GM18520 (cell line): ENCODE data around the gene SLC16A3.
"Not testable (repeated sequence)": the region's sequence is repeated elsewhere in the genome, so short reads cannot be mapped to it uniquely, and the experiment has no call there.

Source experiments
- ATAC-seq: cut with Tn5 transposase; IDR thresholded peaks from one replicate; pipeline ENCODE4 v1.9.1; 2021; ENCODE audit not compliant: unreplicated experiment

Gene SLC16A3

GRCh38 chr17:82259972-82260961, 31.4 kb downstream of the SLC16A3 start:
- not testable (repeated sequence) for ATAC-seq

GRCh38 chr17:82262344-82262743, 33.5 kb downstream of the SLC16A3 start:
- ATAC-seq: no peak

- no peak for ATAC-seq
Measured at GRCh38 chr17:82263641-82264040, 34.8 kb downstream of the SLC16A3 start.

DNA sequence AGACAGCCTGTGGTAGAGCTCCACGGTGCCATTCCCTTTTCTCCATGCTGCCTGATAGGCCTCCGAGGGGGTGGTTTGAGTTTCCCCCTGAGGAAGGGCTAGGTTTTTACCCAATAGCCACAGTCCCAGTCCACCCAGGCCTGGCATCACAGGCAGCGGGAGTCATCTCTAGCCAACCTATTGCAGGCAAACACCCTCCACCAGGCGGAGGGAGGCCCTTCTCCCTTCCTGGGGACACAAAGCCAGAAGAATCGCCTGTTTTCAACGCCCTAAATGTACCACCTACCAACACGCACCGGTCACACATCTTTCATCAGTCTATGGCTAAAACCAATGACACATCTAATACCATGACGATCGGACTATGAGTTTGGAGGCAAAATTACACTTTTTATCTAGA, 37.3 kb downstream of the SLC16A3 start:
- ATAC-seq: no peak

DNA sequence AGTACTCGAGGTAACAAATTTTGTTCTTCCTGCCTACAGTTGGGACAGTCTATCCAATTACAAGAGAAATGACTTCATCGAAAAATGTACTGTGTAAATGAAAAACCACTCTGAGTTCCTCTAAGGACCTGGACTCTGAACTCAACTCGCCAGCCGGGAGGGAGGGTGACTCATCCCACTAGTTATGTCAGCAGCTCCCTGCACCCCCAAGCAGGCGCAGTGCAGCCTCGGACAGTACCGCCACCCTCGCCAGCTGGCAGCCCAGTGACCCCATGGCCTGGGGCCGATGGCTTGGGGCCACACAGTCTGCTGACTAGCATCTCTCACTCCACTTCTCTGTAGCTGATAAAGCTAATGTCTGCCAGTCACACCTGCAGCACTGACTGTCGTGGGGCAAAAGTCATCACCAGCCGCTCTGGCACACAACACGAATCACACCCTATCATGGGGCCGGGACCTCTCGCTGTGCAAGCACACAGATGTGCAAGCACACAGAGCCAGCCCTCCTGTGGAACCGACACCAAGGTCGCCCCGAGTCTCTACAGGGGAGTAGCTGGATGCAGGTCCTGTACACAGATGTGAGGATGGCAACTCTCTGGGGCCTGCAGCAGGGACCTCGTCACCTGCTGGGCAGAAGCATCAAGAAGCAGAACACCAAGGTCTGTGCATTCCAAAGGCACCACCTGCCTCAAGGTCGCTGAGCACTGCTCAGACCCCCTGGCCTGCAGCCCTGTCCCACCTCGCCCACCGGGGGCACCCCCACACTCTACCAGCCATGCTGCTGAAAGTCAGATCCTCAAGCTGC, 38.9 kb downstream of the SLC16A3 start:
- ATAC-seq: no peak

GRCh38 chr17:82269138-82269881, 40.5 kb downstream of the SLC16A3 start:
- ATAC-seq: no peak

DNA sequence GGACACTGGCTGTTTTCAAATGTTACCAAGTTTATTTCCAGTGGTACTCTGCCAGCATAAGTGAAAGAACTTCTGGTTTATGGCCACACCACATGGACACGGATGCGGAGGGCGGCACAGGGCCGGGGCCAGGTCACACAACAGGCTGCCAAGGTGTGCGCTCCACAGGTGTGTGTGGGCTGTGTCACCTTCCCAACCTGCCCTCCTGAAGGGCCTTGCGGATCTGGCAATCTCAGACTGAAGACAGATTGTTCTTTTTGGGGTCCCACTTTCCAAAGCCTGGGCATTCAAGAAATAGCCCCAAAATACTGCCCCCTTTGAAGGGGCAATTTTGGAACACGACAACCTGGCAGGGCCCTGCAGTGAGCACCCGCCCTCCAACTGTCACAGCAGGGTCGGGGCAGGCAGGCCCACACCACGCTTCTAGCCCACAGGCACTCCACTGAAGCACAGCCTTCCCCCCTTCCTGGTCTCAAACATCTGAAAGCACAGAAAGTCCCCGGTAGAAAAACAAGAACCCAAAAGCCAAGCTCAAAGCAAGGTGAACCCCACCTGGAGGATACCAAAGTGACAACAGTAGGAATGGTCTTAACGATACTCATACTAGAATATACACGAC, 41.1 kb downstream of the SLC16A3 start:
- ATAC-seq: no peak

DNA sequence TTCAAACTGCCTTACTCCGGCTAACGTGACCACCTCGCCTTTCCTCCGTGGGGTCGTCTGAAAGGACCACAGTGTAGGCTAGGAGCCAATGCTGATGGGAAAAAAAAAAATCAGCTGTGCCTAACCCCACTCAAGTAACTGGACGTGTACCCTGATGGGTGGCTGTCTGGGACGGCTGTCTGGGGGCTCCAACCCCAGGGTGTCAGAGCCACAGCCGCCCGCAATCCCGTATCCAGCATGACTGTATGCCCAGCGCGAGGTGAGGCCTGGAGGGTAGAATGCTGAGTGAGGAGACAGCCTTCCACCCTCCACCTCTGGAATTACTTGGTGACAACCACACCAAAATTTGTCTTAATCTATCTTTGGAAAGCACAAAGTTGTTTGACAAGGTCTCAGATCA, 41.8 kb downstream of the SLC16A3 start:
- ATAC-seq: no peak

DNA sequence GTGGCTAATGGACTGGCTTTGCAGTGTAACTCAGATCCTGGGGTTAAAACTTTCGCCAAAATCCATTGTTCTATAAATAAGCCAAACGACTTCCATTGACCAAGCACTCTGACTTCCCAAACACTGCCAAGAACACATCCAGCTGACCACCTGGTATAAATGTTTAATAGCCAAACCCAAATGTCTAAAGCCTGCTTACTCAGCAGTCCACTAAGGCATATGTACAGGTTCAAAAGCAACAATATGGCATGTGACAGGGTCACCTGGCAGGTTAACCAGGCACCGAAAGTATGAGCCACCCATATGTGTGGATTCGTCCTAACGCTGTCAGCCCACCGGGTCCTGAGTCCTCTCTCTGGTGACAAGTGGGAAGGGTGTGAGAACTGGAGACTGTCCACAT, 42.6 kb downstream of the SLC16A3 start:
- no peak for ATAC-seq

GRCh38 chr17:82272495-82273326, 43.9 kb downstream of the SLC16A3 start:
- ATAC-seq: no peak

- ATAC-seq: peak; percentile 42
Measured at GRCh38 chr17:82273327-82274133, 44.7 kb downstream of the SLC16A3 start, which contains the start of gene CSNK1D. TSS of gene CSNK1D (minus strand) at chr17:82273700. CDS start at chr17:82273381, 319 bp downstream.

DNA sequence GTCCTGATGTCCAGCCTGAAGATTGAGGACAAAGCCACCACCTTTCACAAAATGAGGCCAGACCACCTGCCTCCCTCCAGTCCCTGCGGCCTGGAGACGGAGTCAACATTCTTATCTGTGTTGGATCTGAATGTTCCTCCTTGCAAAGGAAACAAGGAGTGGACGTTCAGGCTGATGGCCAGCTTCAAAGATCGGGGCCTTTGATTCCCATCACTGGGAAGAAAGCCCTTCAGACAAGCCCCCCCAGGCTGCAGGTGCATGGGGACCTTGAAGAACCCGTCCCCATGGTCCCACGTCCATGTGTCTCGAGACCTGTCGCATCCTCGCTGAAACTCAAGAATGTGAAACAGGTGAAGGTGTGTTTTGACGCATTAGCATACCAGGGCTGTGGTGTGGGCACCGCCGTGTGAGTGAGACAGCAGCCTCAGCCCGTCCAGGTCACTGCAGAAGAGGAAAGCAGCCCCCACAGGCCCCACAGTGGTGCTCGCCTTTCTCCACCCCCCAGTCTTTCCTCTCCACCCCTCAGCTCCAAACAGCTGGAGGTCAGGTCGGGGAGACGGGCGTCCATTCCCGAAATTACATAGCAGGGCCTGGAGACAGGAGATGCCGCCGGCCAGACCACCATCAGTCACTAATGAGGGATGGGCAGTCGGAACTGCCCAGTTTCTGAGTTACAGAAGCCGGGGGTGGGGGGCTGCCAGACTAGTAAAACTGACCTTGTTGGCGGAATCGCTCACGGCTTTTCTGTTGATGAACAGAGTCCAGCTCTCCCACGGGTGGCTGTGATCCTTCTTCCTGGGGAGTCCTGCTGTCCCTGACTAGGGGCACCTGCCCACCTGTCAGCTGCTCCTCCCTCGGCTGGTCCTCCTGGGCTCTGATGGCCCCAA, 45.5 kb downstream of the SLC16A3 start:
- no peak for ATAC-seq

- ATAC-seq: no peak
Measured at GRCh38 chr17:82275326-82275725, 46.5 kb downstream of the SLC16A3 start.

DNA sequence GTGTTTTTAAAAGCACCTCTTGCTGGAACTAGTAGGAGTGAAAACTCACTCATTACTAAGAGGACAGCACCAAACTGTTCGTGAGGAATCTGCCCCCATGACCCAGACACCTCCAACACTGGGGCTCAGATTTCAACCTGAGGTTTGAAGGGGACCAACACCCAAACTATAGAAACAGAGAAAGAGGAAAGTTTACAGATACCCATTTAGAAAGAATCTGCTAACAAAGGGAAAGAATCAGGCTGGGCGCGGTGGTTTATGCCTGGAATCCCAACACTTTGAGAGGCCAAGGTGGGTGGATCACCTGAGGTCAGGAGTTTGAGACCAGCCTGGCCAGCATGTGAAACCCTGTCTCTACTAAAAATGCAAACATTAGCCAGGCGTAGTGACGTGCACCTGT, 48.1 kb downstream of the SLC16A3 start:
- ATAC-seq: no peak

DNA sequence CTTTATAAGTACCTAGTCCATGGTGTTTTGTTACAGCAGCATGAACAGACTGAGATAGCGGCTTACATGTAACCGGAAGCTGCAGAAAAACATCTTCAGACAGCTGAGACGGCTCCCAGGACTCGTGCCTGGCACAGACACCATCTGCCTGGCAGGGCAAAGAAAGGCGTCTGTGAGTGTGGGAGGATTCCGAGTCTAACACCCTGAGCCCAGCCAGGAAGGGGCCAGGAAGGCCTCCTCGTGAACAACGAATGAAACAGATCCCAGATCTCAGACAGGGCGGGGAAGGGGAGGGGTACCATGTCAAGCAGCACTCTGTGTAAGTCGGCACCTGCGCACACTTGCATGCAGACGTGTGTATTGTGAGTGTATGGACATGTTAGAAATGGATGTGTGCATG, 49.0 kb downstream of the SLC16A3 start:
- no peak for ATAC-seq

- no peak for ATAC-seq
Measured at GRCh38 chr17:82278308-82278707, 49.5 kb downstream of the SLC16A3 start.

GRCh38 chr17:82278786-82279391, 50.0 kb downstream of the SLC16A3 start:
- no peak for ATAC-seq
